Measurements from ENCODE around the gene CLSTN3. TPM values are rescaled to one million over a fixed set of nuclear protein-coding genes. Genes with fewer than 3 reads are reported as not detected.

CLSTN3 gene
- total and polyA plus RNA-seq, 2 of the 8 experiments (the other 6 are each of a cell fraction or from before 2014, with no cell fraction given): 20.4 to 26.3 TPM

- no peak overlapping the region for H2BK120ac ChIP-seq (replicated peaks; ENCODE audit: low read depth, low read length)
- FAIRE-seq: no peak
- H3K4me2 ChIP-seq (ENCODE audit: insufficient read depth in 1 of 2, low read depth in 2 of 2, low read length in 2 of 2): no peak overlapping the region
- H3K9ac ChIP-seq (replicated peaks in 1 of 4; ENCODE audit: extremely low read depth in 1 of 4, low read depth in 3 of 4, low read length in 3 of 4): no peak overlapping the region
- no peak for DNase-seq (ENCODE audit: low read depth in 1 of 2, low spot score in 2 of 2)
- no peak overlapping the region for H2BK12ac ChIP-seq (ENCODE audit: low read depth, low read length)
- H4K91ac ChIP-seq (replicated peaks; ENCODE audit: insufficient read length, low read length): no peak overlapping the region
- no peaks in the 10 kb centered on the region for H3K79me1 ChIP-seq (ENCODE audit: low read depth, low read length)
- H3K36me3 ChIP-seq (ENCODE audit: control insufficient read depth in 2 of 4, insufficient read depth in 4 of 4, low read length in 3 of 4): no peaks in the 10 kb centered on the region
- H3K23ac ChIP-seq (ENCODE audit: insufficient read length): no peak overlapping the region
- no peak overlapping the region for H2BK15ac ChIP-seq (ENCODE audit: low read length)
- H3K56ac ChIP-seq (replicated peaks; ENCODE audit: insufficient read length, low read depth, low read length): no peak overlapping the region
- H4K5ac ChIP-seq (ENCODE audit: insufficient read length, low read depth, low read length): no peak overlapping the region
- H3K23me2 ChIP-seq (ENCODE audit: low read depth, low read length): no peaks in the 10 kb centered on the region
- H2AFZ ChIP-seq (ENCODE audit: low read length): no peak overlapping the region
- peaks cover 0 to 11% (median under 1%) of the 10 kb centered on the region in 4 experiments; a peak in 4 of 7 replicates for H3K4me1 ChIP-seq (replicated peaks in 1 of 4; ENCODE audit: control insufficient read depth in 3 of 4, insufficient read depth in 4 of 4, low read length in 3 of 4)
- H3K18ac ChIP-seq (ENCODE audit: extremely low read depth, low read length): no peak overlapping the region
- no peak overlapping the region for H3K27ac ChIP-seq (ENCODE audit: low read depth, low read length)
- WGBS, 2 experiments (ENCODE audit: extremely low coverage in 1 of 2, insufficient coverage in 1 of 2, insufficient read length in 1 of 2, insufficient replicate concordance in 2 of 2, low coverage in 1 of 2, low lambda C conversion rate in 2 of 2, missing lambda C conversion rate in 1 of 2): 86% methylated on average over 11 of the region's 11 CpGs; no CpG with 5 or more reads in 1 of the 2 experiments
- no peaks in the 10 kb centered on the region for H3K79me2 ChIP-seq (ENCODE audit: control insufficient read depth in 1 of 2, insufficient read depth in 2 of 2, low read length in 2 of 2)
- no peak overlapping the region for H3K14ac ChIP-seq (ENCODE audit: insufficient read length)
- H2BK20ac ChIP-seq (ENCODE audit: low read length): no peak overlapping the region
- ChIA-PET CTCF (ENCODE audit: partially characterized antibody) (interaction anchor here (0.8 to 9.5 kb wide), 7 partner anchors 9 to 159 kb away, joined by 3 to 67 read pairs (median 4); partner anchors contain the start of gene C1RL), POLR2A (ENCODE audit: partially characterized antibody) (interaction anchor here (1.3 to 4.3 kb wide), 3 partner anchors 10 to 144 kb away, joined by 3 to 25 read pairs (median 6); partner anchors contain the start of gene C1RL)
- no peak overlapping the region for H3K4me3 ChIP-seq (ENCODE audit: extremely low read depth in 1 of 4, insufficient read depth in 2 of 4, low read depth in 3 of 4, low read length in 4 of 4)
- no peaks in the 10 kb centered on the region for H4K20me1 ChIP-seq (replicated peaks in 1 of 2; ENCODE audit: control insufficient read depth in 1 of 2, insufficient read depth in 2 of 2, low read length in 2 of 2)
- peaks cover 0 to 5% (median 1%) of the 10 kb centered on the region in 4 experiments; a peak in 5 of 7 replicates for H3K27me3 ChIP-seq (replicated peaks in 1 of 4; ENCODE audit: control insufficient read depth in 3 of 4, extremely low read depth in 1 of 4, insufficient read depth in 3 of 4, low read length in 3 of 4)
- no peak overlapping the region for H4K8ac ChIP-seq (ENCODE audit: extremely low read depth, insufficient read depth, low read length)
- no peaks in the 10 kb centered on the region for H3K9me3 ChIP-seq (ENCODE audit: insufficient read depth in 2 of 2, low read depth in 1 of 2, low read length in 1 of 2)
- no peak overlapping the region for H2AK5ac ChIP-seq (ENCODE audit: low read depth, low read length)
- H3K4ac ChIP-seq (replicated peaks; ENCODE audit: insufficient read length, low read depth, low read length): no peak overlapping the region
- no peak overlapping the region for H2BK5ac ChIP-seq (ENCODE audit: low read depth, low read length)
- no peak for TF ChIP-seq TAF7 (optimal IDR thresholded peaks at IDR 0.05; ENCODE audit: borderline replicate concordance, low read depth, low read length)
- no peak for TF ChIP-seq NRF1 (IDR thresholded peaks at IDR 0.05; ENCODE audit: low read depth, low read length)
- TF ChIP-seq BACH1 (IDR thresholded peaks at IDR 0.05; ENCODE audit: low read length): no peak
- TF ChIP-seq CHD2 (IDR thresholded peaks at IDR 0.05; ENCODE audit: low read length): no peak
- TF ChIP-seq BCL11A (IDR thresholded peaks at IDR 0.05; ENCODE audit: low read depth in 2 of 2, low read length in 2 of 2): no peak
- TF ChIP-seq RXRA (IDR thresholded peaks at IDR 0.05; ENCODE audit: insufficient read depth, low read depth, low read length): no peak
- TF ChIP-seq SP2 (IDR thresholded peaks at IDR 0.05; ENCODE audit: low read length): no peak
- TF ChIP-seq YY1 (IDR thresholded peaks at IDR 0.05; ENCODE audit: low read depth, low read length): no peak
- no peak for TF ChIP-seq FOSL1 (IDR thresholded peaks at IDR 0.05; ENCODE audit: insufficient read depth, low read depth, low read length)
- no peak for TF ChIP-seq TEAD4 (IDR thresholded peaks at IDR 0.05; ENCODE audit: low read depth, low read length)
- no peak for TF ChIP-seq BRCA1 (IDR thresholded peaks at IDR 0.05; ENCODE audit: low read depth, low read length)
- no peak for TF ChIP-seq JUND (IDR thresholded peaks at IDR 0.05; ENCODE audit: low read length)
- no peak for TF ChIP-seq PHF8 (conservative IDR thresholded peaks at IDR 0.05; ENCODE audit: low read depth, low read length)
- TF ChIP-seq MAX (IDR thresholded peaks at IDR 0.05): no peak
Observed at GRCh38 chr12:7123806-7124522, 6.2 kb upstream of the CLSTN3 start.
